ENCODE measurements around the gene UST. TPM values are rescaled to one million over a fixed set of nuclear protein-coding genes. Genes with fewer than 3 reads are reported as not detected.

Gene UST
- polyA plus RNA-seq, 1 donor from 2014 or later, result 7.5 TPM

- Histone ChIP-seq H3K9me3 (ENCODE audit: low read length) (no peaks in the 10 kb centered on the region), H3K27me3 (ENCODE audit: insufficient read depth, low read depth, low read length) (no peaks in the 10 kb centered on the region), H2AFZ (ENCODE audit: low read depth, low read length) (no peak overlapping the region), H3K9ac (ENCODE audit: low read length) (no peak overlapping the region), H3K27ac (ENCODE audit: low read length) (no peak overlapping the region), H3K36me3 (ENCODE audit: insufficient read depth, low read length) (no peaks in the 10 kb centered on the region), H3K79me2 (replicated peaks; ENCODE audit: insufficient read depth, low read length) (no peaks in the 10 kb centered on the region), H3F3A (ENCODE audit: insufficient read depth, low read length, poor library complexity, severe bottlenecking) (no peaks in the 10 kb centered on the region), H3K9me2 (ENCODE audit: insufficient read depth, low read length) (no peaks in the 10 kb centered on the region), H3K4me3 (ENCODE audit: low read length) (no peak overlapping the region), H3K4me2 (ENCODE audit: low read length) (no peak overlapping the region), H4K20me1 (ENCODE audit: insufficient read depth) (no peaks in the 10 kb centered on the region)
- TF ChIP-seq SMC3 (conservative IDR thresholded peaks at IDR 0.05; ENCODE audit: poor library complexity) (no peak), EZH2 (IDR thresholded peaks at IDR 0.05; ENCODE audit: borderline replicate concordance, insufficient read depth, low read length, poor library complexity, severe bottlenecking) (no peak), MXI1 (conservative IDR thresholded peaks at IDR 0.05; ENCODE audit: poor library complexity, severe bottlenecking) (no peak), CTCF (IDR thresholded peaks at IDR 0.05; ENCODE audit: poor library complexity, severe bottlenecking) (no peak), TAF1 (IDR thresholded peaks at IDR 0.05; ENCODE audit: low read depth) (no peak), POLR2AphosphoS5 (IDR thresholded peaks at IDR 0.05) (no peak), EP300 (conservative IDR thresholded peaks at IDR 0.05; ENCODE audit: poor library complexity, severe bottlenecking) (no peak), REST (IDR thresholded peaks at IDR 0.05; ENCODE audit: borderline replicate concordance) (no peak), RAD21 (conservative IDR thresholded peaks at IDR 0.05) (no peak)
These were observed 307.8 kb downstream of the UST start for GRCh38 chr6:149054559-149055194.

- Histone ChIP-seq H3F3A (ENCODE audit: insufficient read depth, low read length, poor library complexity, severe bottlenecking) (no peaks in the 10 kb centered on the region), H3K27ac (ENCODE audit: low read length) (no peak overlapping the region), H3K4me2 (ENCODE audit: low read length) (no peak overlapping the region), H3K27me3 (ENCODE audit: insufficient read depth, low read depth, low read length) (no peaks in the 10 kb centered on the region), H3K36me3 (ENCODE audit: insufficient read depth, low read length) (no peaks in the 10 kb centered on the region), H4K20me1 (ENCODE audit: insufficient read depth) (no peaks in the 10 kb centered on the region), H3K9me3 (ENCODE audit: low read length) (no peaks in the 10 kb centered on the region), H3K79me2 (replicated peaks; ENCODE audit: insufficient read depth, low read length) (no peaks in the 10 kb centered on the region), H3K9ac (ENCODE audit: low read length) (no peak overlapping the region), H2AFZ (ENCODE audit: low read depth, low read length) (no peak overlapping the region), H3K4me3 (ENCODE audit: low read length) (no peak overlapping the region), H3K9me2 (ENCODE audit: insufficient read depth, low read length) (no peaks in the 10 kb centered on the region)
- no peak for TF ChIP-seq TAF1 (IDR thresholded peaks at IDR 0.05; ENCODE audit: low read depth)
- TF ChIP-seq REST (IDR thresholded peaks at IDR 0.05; ENCODE audit: borderline replicate concordance), result no peak
- TF ChIP-seq SMC3 (conservative IDR thresholded peaks at IDR 0.05; ENCODE audit: poor library complexity), result no peak
- no peak for TF ChIP-seq EP300 (conservative IDR thresholded peaks at IDR 0.05; ENCODE audit: poor library complexity, severe bottlenecking)
- no peak for TF ChIP-seq CTCF (IDR thresholded peaks at IDR 0.05; ENCODE audit: poor library complexity, severe bottlenecking)
- no peak for TF ChIP-seq POLR2AphosphoS5 (IDR thresholded peaks at IDR 0.05)
- no peak for TF ChIP-seq RAD21 (conservative IDR thresholded peaks at IDR 0.05)
- TF ChIP-seq MXI1 (conservative IDR thresholded peaks at IDR 0.05; ENCODE audit: poor library complexity, severe bottlenecking), result no peak
- no peak for TF ChIP-seq EZH2 (IDR thresholded peaks at IDR 0.05; ENCODE audit: borderline replicate concordance, insufficient read depth, low read length, poor library complexity, severe bottlenecking)
These were observed 308.5 kb downstream of the UST start for GRCh38 chr6:149055195-149055899.
